Omental fat pad (tissue), 4 donors: Measurements from ENCODE around the gene KRTAP1-5. TPM values are rescaled to one million over a fixed set of nuclear protein-coding genes. Genes with fewer than 3 reads are reported as not detected.
"Not testable (repeated sequence)": the region's sequence is repeated elsewhere in the genome, so short reads cannot be mapped to it uniquely, and the experiment has no call there.

Experiments
- ATAC-seq: fragments of 150-250 bp; one replicate; pipeline ENCODE4 v1.9.1; 2016; ENCODE audit warnings: mild to moderate bottlenecking, moderate library complexity; ENCODE audit not compliant: low FRiP score
- DNase-seq: peaks from one replicate; pipeline ENCODE4 v3.0.0-alpha.2; 2019; ENCODE audit warnings: low spot score
- total RNA-seq, 4 donors: library from RNA; depleted of rRNA; stranded (reverse); fragments of >200 nt; gene quantifications; one replicate each; pipeline ENCODE4 v1.1.0, GENCODE V29; 2016
- TF ChIP-seq, protein P1 (sequence below), 3 donors: fragments of 450-650 bp; IDR thresholded peaks; one replicate each; pipeline ENCODE4 v1.5.1; 2016 to 2017; ENCODE audit warnings: antibody characterized with exemption in 3 of 3, mild to moderate bottlenecking in 3 of 3, moderate library complexity in 2 of 3

KRTAP1-5 gene
- total RNA-seq, 4 donors from 2014 or later, result not detected

- TF ChIP-seq, protein P1, sequence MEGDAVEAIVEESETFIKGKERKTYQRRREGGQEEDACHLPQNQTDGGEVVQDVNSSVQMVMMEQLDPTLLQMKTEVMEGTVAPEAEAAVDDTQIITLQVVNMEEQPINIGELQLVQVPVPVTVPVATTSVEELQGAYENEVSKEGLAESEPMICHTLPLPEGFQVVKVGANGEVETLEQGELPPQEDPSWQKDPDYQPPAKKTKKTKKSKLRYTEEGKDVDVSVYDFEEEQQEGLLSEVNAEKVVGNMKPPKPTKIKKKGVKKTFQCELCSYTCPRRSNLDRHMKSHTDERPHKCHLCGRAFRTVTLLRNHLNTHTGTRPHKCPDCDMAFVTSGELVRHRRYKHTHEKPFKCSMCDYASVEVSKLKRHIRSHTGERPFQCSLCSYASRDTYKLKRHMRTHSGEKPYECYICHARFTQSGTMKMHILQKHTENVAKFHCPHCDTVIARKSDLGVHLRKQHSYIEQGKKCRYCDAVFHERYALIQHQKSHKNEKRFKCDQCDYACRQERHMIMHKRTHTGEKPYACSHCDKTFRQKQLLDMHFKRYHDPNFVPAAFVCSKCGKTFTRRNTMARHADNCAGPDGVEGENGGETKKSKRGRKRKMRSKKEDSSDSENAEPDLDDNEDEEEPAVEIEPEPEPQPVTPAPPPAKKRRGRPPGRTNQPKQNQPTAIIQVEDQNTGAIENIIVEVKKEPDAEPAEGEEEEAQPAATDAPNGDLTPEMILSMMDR (IDR thresholded peaks at IDR 0.05), result no peak
- ATAC-seq (no peak), DNase-seq (no peak)
Measured at GRCh38 chr17:41065829-41066624, 39.0 kb upstream of the KRTAP1-5 start, which contains the start of gene KRTAP2-4. Gene KRTAP2-4 (minus strand): TSS chr17:41065879. CDS start chr17:41065845, 34 bp downstream.

- DNase-seq, ATAC-seq: not testable (repeated sequence)
Measured at GRCh38 chr17:41065016-41065689, 38.1 kb upstream of the KRTAP1-5 start.

DNA sequence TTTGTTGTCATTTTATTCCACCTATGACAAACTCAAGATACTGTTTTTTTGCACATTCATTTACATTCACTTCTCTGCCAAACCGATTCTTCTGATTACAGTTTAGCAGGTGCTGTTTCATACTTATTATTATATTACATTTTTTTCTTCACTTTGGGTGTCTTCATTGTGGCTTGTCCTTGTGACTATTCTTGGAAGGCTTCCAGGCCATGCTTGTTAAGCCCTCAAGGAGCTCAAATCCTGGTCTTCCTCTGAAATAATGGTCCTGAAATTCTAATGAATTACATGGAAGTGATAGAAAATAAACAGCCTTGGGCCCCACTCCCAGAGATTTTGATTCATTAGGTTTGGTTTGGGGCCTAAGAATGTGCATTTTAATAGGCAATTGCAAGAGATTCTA is 37.3 kb upstream of the KRTAP1-5 start:
- ATAC-seq (no peak), DNase-seq (no peak)
- TF ChIP-seq, protein P1 (IDR thresholded peaks at IDR 0.05), result no peak

- TF ChIP-seq, protein P1 (IDR thresholded peaks at IDR 0.05), result no peak
- no peak for ATAC-seq
Measured at GRCh38 chr17:41063449-41063848, 36.4 kb upstream of the KRTAP1-5 start.

GRCh38 chr17:41061964-41062363 is 35.0 kb upstream of the KRTAP1-5 start:
- ATAC-seq (no peak), DNase-seq (no peak)
- TF ChIP-seq, protein P1 (IDR thresholded peaks at IDR 0.05), result no peak

More at GRCh38 chr17:41063449-41063848, 36.4 kb upstream of the KRTAP1-5 start:
- DNase-seq, result no peak

GRCh38 chr17:41060052-41060604 is 33.1 kb upstream of the KRTAP1-5 start, which contains the start of gene KRTAP2-3:
Gene KRTAP2-3 (minus strand): TSS chr17:41060114. CDS start chr17:41060050, 64 bp downstream.
- ATAC-seq (no peak), DNase-seq (no peak)
- TF ChIP-seq, protein P1 (IDR thresholded peaks at IDR 0.05), result no peak

- not testable (repeated sequence) for ATAC-seq, DNase-seq
Measured at GRCh38 chr17:41059276-41060051, 32.5 kb upstream of the KRTAP1-5 start.
